ENCODE data around the gene PIP4K2C.

PIP4K2C gene

DNA sequence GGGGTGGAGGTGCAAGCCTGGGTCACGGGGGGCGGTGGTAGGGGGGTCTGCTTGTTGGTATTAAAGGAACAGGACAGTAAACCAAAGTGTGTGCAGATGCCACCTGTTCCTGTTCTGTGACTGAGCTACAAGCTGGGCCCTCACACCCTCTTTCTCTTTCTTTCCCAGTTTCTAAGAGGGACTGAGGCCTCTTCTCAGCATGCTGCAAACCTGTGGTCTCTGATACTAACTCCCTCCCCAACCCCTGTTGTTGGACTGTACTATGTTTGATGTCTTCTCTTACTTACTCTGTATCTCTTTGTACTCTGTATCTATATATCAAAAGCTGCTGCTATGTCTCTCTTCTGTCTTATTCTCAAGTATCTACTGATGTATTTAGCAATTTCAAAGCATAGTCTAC lies 6.9 kb upstream of the PIP4K2C start:
- in situ Hi-C loops (cut with HindIII; ENCODE audit: low sequenced_read_pairs): no loop called here

DNA sequence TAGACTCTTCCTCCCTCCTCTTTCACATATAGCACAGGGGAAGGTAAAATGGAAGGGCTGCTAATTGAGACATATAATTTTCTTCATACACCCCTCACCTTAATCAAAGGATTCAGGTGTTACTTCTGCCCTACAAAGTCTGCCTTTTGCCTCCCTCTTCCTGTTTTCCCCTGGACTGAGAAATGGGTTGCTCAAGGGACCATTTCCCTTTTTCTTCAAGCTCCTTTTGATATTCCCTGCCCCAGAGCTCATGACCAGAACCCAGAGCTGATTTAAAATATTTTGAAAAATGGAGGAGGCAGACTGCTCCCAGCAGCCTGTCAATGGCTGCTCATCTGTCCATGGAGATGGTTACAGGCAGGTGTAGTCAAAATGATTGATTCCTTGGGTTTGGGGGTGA lies 6.3 kb upstream of the PIP4K2C start:
- in situ Hi-C loops (cut with HindIII; ENCODE audit: low sequenced_read_pairs): loop anchor here (5.0 kb wide), 1 partner anchor 43 kb away; no protein-coding TSS in a partner anchor

- in situ Hi-C loops (cut with HindIII; ENCODE audit: low sequenced_read_pairs): loop anchor here (5.0 kb wide), 1 partner anchor 42 kb away; no protein-coding TSS in a partner anchor
Observed at GRCh38 chr12:57585156-57585555, 5.8 kb upstream of the PIP4K2C start.

GRCh38 chr12:57586128-57586527 lies 4.9 kb upstream of the PIP4K2C start:
- in situ Hi-C loops (cut with HindIII; ENCODE audit: low sequenced_read_pairs): loop anchor here (5.0 kb wide), 1 partner anchor 41 kb away; no protein-coding TSS in a partner anchor

DNA sequence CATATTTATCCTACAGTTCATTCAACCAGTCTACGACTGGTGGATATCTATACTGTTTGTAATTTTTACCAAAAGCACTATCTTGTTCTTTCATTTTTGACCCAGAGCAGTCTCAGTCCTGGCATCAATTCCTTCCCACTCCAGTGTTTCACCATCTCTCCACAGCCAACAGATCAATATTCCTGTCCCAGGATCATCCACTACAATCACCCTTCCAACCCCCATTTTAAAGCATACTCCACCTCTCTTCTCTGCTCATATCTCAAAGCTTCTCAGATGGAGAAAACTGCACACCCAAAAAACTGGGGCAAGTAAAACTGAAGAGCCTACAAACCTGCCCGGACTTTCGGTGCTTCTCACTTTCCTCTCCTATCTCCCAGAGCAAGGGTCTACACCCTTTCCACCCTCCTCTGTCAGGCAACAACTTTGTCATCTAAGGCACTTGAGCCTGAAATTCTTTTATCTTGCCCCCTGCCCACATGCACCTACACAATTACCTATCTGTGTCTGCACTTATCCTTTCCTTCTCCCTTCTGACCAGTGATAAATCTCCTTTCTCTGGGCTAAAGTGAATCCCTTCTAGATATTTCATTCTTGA lies 4.1 kb upstream of the PIP4K2C start:
- in situ Hi-C loops (cut with HindIII; ENCODE audit: low sequenced_read_pairs): loop anchor here (5.0 kb wide), 1 partner anchor 40 kb away; no protein-coding TSS in a partner anchor

- in situ Hi-C loops (cut with HindIII; ENCODE audit: low sequenced_read_pairs): loop anchor here (5.0 kb wide), 1 partner anchor 38 kb away; no protein-coding TSS in a partner anchor
Observed at GRCh38 chr12:57588951-57589610, 1.9 kb upstream of the PIP4K2C start.

DNA sequence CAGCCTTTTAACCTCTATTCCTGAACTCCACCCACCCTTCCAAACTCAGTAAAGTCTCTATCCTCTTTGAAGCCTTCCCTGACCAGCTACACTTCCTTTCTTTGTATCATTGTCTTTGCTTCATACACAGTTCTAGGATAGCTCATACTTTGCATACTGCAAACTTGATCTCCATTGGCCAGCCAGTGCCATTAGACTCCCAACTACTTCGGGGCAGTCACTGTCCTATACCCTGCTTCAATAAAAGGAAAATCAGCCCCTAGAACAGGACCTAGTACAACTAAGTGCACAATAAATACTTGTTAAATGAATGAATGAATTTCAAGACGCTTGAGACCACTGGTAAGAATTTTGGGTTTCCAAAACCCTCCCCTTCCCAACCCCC lies 521 bp upstream of the PIP4K2C start:
- in situ Hi-C loops (cut with HindIII; ENCODE audit: low sequenced_read_pairs): no loop called here

DNA sequence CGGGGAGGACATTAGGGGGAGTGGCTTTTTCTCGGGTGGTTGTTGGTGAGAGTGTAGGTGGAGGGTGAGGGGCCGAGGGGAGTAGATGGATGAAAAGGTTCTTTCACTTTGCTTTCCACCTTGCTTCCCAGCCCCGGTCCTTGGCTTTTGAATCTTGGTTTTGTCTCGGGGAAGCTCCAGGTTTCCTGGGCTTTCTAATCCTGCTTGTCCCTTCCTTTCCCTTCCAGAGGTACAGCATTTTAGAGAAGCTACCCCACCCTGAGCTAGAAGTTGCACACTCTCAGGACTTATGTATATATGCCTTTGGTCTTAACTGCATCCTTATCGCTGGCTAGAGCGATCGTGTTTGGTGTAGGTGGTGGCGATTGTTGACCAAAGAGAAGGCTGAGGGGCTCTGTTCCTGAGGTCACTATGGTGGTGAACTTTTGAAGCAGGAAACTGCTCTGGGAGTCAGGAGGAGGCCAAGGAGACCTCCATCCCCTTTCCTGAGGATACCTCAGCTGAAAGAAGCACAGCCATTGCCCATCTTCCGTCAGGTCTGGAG lies 862 bp downstream of the PIP4K2C start:
- in situ Hi-C loops (cut with HindIII; ENCODE audit: low sequenced_read_pairs): no loop called here

GRCh38 chr12:57592551-57593165 lies 1.7 kb downstream of the PIP4K2C start:
- in situ Hi-C loops (cut with HindIII; ENCODE audit: low sequenced_read_pairs): no loop called here

GRCh38 chr12:57593187-57593586 lies 2.2 kb downstream of the PIP4K2C start:
- in situ Hi-C loops (cut with HindIII; ENCODE audit: low sequenced_read_pairs): no loop called here

GRCh38 chr12:57600395-57600794 lies 9.4 kb downstream of the PIP4K2C start:
- in situ Hi-C loops (cut with HindIII; ENCODE audit: low sequenced_read_pairs): no loop called here

DNA sequence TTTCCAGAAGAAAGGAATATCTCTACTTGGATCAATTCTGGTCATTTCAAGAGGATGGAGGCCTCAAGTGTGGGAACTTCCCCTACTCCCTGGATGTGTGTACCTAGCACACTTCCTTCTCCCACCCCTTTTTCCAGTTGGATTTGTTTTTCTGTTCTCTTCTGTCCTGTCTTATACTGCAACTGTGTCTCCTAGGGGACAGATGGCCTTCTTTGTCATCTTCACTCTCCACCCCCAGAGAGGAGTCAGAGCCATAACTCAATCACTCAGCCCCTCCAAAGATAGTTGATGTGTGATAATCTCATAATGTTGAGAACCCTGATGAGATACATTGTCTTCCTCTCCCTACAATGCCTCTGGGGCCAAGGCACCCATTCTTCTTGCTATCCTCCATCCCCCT lies 11.6 kb downstream of the PIP4K2C start:
- in situ Hi-C loops (cut with HindIII; ENCODE audit: low sequenced_read_pairs): no loop called here

DNA sequence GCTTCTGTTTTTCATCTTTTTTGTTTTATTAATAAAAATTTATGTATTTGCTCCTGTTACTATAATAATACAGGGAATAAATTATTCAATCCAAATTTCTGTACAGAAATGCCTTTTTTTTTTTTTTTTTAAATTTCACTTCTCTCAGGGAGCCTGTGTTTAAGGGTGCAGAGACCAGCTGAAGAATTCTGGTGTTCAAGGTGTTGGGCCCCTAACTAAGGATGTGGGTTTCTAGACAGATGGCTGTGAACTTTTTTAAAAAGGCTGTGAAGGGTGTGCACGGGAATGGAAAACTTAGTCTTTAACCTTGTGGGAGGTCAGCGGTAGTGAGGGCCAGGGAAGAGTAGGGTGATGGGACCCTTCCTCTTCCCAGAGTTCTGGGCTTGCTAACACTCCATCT lies 12.3 kb downstream of the PIP4K2C start:
- in situ Hi-C loops (cut with HindIII; ENCODE audit: low sequenced_read_pairs): no loop called here

DNA sequence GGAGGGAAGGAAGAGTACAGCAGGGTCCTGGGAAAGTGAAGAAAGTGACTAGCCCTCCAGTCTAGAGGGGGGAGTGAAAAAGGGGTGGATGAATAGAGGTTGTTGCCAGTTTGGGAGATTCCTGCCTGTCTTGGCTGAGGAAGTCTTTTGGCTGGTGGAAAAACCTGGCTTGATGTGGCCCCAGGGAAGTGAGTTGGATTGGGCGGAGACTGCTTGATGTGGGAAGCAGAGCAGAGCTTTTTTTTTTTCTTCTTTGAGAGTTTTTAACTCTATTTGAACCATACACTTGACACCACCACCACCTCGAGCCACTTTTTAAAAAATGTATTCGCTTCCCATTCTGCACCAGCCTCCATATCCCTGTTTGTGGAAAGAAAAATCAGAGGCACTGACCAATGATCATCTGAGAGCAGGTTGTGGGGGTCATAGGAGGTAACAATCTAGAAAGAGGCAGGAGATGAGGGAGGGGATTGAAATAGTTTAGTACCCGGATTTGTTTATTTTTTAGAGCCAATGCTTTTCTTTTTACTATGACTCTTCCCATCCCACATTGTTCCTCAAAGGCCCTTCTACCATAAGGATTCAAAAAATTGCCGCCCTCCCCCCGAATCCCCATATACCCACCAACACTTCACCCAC lies 12.9 kb downstream of the PIP4K2C start:
- in situ Hi-C loops (cut with HindIII; ENCODE audit: low sequenced_read_pairs): no loop called here

DNA sequence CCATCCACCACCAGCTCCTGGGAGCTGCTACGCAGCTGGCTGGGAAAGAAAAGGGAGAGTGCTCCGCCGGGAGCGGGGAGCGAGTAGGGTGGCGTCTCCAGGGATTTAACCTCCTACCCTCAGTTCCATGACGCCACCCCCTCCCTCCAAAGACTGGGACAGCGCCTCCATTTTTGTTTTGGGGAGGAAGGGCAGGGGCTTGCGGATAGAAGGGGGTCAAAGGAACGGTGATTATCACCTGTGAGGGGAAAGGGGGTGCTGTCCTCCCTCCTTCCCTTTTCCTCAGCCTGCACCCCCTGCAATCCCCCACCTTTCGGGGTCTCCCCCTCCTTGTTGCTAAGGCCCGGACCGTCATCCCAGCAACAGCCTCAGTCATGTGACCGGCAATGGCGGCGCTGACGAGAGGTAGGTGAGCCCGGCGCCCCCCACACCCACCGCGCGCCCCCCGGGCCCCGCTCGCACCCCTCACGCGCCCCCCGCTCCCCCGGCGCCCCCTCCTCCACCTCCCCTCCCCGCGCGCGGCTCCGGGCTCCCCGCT lies 13.5 kb downstream of the PIP4K2C start, which contains the start of gene DTX3:
DTX3 (plus strand) TSS at position 371 of the 538 bp plus-strand sequence. CDS start 1,694 bp downstream, outside the sequence.
- in situ Hi-C loops (cut with HindIII; ENCODE audit: low sequenced_read_pairs): no loop called here

DNA sequence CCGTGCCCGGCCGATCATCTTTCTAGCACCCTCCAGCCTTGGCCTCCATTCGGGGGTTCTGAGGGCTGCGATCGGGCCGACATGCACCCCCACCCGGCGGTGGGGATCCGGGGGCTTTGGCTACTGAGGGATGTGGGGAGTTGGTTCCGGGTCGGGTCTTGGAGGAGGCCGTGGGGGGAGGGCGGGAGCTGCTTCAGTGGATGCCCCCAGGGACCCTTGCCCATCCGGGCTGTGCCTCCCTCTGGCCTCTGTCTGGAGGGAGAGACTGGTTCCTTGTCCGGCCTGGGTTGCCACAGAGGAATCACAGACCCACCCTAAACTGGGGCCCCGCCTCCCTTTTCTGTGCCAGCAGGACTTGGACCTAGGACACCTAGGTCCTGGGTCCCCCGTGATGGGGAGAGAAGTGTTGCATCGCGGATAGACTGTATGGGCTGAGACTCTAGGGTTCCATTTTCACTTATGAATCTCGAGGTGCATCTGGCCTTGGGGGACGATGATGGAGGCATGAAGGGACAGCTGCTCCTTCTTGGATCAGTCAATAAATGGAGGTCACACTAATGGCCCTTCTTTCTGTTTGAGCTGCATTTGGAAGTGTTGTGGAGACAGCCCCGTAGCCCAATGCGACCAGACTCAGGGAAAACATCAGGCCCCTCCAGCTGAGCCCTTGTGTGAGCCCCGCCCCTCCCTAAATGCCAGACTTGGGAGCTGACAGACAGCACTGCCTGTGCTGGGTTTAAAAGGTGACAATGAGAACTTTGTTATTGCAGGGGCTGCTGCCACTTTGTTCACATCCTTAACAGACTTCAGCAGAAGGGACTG lies 14.2 kb downstream of the PIP4K2C start:
- in situ Hi-C loops (cut with HindIII; ENCODE audit: low sequenced_read_pairs): no loop called here

DNA sequence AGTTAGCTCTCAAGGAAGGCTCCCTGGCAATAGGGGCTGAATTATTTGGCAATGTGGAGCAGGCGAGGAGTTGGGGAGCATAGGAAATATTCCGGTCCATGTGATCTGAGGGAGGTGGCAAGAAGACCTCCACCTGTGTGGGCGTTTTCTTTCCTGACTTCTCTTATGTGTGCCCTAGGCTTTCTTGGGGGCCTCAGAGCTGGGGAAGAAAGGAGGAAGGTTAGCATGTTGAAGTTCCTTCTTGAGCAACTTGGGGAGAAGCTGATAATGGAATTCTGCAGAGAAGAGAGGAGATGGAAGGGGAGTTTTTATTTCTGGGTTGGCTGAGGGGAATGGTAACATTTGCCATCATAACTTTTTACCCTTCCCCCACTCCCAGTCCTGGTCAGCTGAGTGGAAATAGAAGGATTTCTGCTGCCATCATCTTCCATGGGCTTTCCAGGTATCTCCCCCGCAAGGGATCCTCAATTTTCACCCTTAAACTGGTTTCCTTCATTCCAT lies 14.9 kb downstream of the PIP4K2C start:
- in situ Hi-C loops (cut with HindIII; ENCODE audit: low sequenced_read_pairs): no loop called here

DNA sequence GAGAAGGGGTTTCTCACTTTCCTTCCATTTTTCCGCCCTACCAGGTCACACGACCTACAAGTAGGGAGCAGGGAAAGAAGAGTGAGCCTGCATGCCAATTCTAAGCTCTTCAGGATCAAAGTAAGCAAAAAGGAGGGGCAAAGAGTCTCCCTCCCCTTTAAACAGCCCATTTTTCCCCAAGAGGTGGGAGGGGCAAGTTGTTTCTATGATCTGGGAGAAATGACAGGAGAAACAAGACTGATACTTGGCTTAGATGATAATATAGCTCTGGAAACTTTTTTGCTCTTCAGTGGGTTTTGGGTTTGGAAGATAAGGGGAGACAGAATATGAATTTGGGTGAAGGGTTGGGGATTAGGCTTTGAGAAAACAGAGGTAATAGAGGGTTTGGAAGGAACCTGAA lies 15.4 kb downstream of the PIP4K2C start:
- in situ Hi-C loops (cut with HindIII; ENCODE audit: low sequenced_read_pairs): no loop called here

- in situ Hi-C loops (cut with HindIII; ENCODE audit: low sequenced_read_pairs): no loop called here
Observed at GRCh38 chr12:57606821-57607220, 15.8 kb downstream of the PIP4K2C start.
